HL-60 (cell line): ENCODE data around the gene DNAJA4.

Experiments used
- DNase-seq, 2 experiments: peaks; one replicate each; pipeline ENCODE4 v3.0.0-alpha.2; 2010 to 2020; ENCODE audit warnings: low read depth in 1 of 2, low spot score in 1 of 2
- H3K27ac ChIP-seq: fragments of 250-450 bp; sonication (Bioruptor Pico); replicated peaks from 2 replicates; pipeline ENCODE4 v1.5.1; 2020; ENCODE audit warnings: mild to moderate bottlenecking, moderate library complexity
- H3K27me3 ChIP-seq: fragments of 250-450 bp; sonication (Bioruptor Pico); 2 replicates; pipeline ENCODE4 v1.5.1; 2021; ENCODE audit warnings: mild to moderate bottlenecking, moderate library complexity; ENCODE audit not compliant: insufficient read depth, poor library complexity, severe bottlenecking
- H3K4me3 ChIP-seq: replicated peaks from 2 replicates; pipeline ENCODE4 v1.5.1; 2011; ENCODE audit warnings: mild to moderate bottlenecking, control low read depth, low read length; ENCODE audit not compliant: insufficient read depth
- CTCF ChIP-seq: IDR thresholded peaks from one replicate; pipeline ENCODE4 v1.5.1; 2011; ENCODE audit warnings: low read length, control low read depth, inconsistent platforms; ENCODE audit not compliant: insufficient read depth
- GABPA ChIP-seq: IDR thresholded peaks from 2 replicates; pipeline ENCODE4 v1.6.1; 2012; ENCODE audit warnings: low read depth
- POLR2AphosphoS5 ChIP-seq: IDR thresholded peaks from 2 replicates; pipeline ENCODE4 v1.6.1; 2012; ENCODE audit warnings: low read depth
- REST ChIP-seq: IDR thresholded peaks from 2 replicates; pipeline ENCODE4 v1.6.1; 2012; ENCODE audit warnings: low read depth; ENCODE audit not compliant: insufficient replicate concordance
- SPI1 ChIP-seq: IDR thresholded peaks from 2 replicates; pipeline ENCODE4 v1.6.1; 2012; ENCODE audit warnings: low read depth, mild to moderate bottlenecking, borderline replicate concordance
- long read RNA-seq: library from polyadenylated mRNA; unstranded; transcript quantifications from one replicate; pipeline ENCODE4 v2.0.0, GENCODE V29; 2020

Gene DNAJA4
- long read RNA-seq = 0 reads

GRCh38 chr15:78264304-78265136 is at the start of gene DNAJA4:
Gene DNAJA4, plus strand, starts transcription at chr15:78264562. Its CDS starts 202 bp downstream, at chr15:78264764.
- Histone ChIP-seq H3K27ac (no peak within 1 kb of the TSS), H3K4me3 (peak within 1 kb of the TSS; percentile 29), H3K27me3 (peaks cover 3% of the 10 kb centered on the region)
- TF ChIP-seq GABPA (no peak), REST (no peak), CTCF (no peak), SPI1 (no peak), POLR2AphosphoS5 (no peak)
- DNase-seq = peak in 1 of 2 experiments; percentile 8

GRCh38 chr15:78216276-78217104 is 47.9 kb upstream of the DNAJA4 start:
- Histone ChIP-seq H3K27ac (no peak overlapping the region), H3K27me3 (no peaks in the 10 kb centered on the region)
- TF ChIP-seq SPI1 (no peak), POLR2AphosphoS5 (no peak), GABPA (no peak)

GRCh38 chr15:78220713-78221112 is 43.6 kb upstream of the DNAJA4 start:
- DNase-seq = no peak
- Histone ChIP-seq H3K27ac (no peak overlapping the region), H3K27me3 (no peaks in the 10 kb centered on the region), H3K4me3 (no peak overlapping the region)
- TF ChIP-seq CTCF (no peak), POLR2AphosphoS5 (no peak), SPI1 (no peak), GABPA (no peak), REST (no peak)

More at GRCh38 chr15:78216276-78217104, 47.9 kb upstream of the DNAJA4 start:
- no peak overlapping the region for H3K4me3 ChIP-seq
- no peak for DNase-seq
